ENCODE measurements around the gene RCBTB2.

GRCh38 chr13:48502601-48503319 lies 30.1 kb downstream of the RCBTB2 start:
- TF ChIP-seq FOXP2 (optimal IDR thresholded peaks at IDR 0.05; ENCODE audit: borderline replicate concordance, extremely low read depth, extremely low read length, insufficient read depth) (no peak), TAF1 (IDR thresholded peaks at IDR 0.05; ENCODE audit: borderline replicate concordance, insufficient read depth, low read length) (no peak), POLR2AphosphoS5 (IDR thresholded peaks at IDR 0.05; ENCODE audit: low read depth, low read length) (no peak), SIN3A (IDR thresholded peaks at IDR 0.05; ENCODE audit: borderline replicate concordance, insufficient read depth, low read length) (no peak)
